HepG2 (cell line): ENCODE measurements around the gene FLYWCH1. TPM values are rescaled to one million over a fixed set of nuclear protein-coding genes. Genes with fewer than 3 reads are reported as not detected.

ENCODE experiments used
- ATAC-seq: fragments of 200-7000 bp; cut with Tn5 transposase; 3 replicates; pipeline ENCODE4 v1.9.1; 2020; ENCODE audit warnings: mild to moderate bottlenecking, moderate library complexity
- BruUV-seq: library from RNA; stranded (reverse); fragments of 400-500 nt; replicated peaks from 2 replicates; lab custom pipeline; 2021; lab: Mats Ljungman, UMichigan
- CTCF ChIA-PET: fragments of 300-600 bp; formaldehyde crosslinking; extraction: SDS; loops from one replicate; lab custom pipeline; 2021; ENCODE audit warnings: low total read pairs, inconsistent platforms, low intra/inter-chr PET ratio; lab: Yijun Ruan, JAX
- POLR2A ChIA-PET: fragments of 350-600 bp; sonication (Branson Sonifier 250); formaldehyde crosslinking; loops from one replicate; lab custom pipeline; 2020; ENCODE audit warnings: antibody characterized with exemption, inconsistent platforms; lab: Yijun Ruan, JAX
- DNase-seq: peaks from one replicate; pipeline ENCODE4 v3.0.0-alpha.2; 2015; ENCODE audit warnings: low spot score
- FAIRE-seq: peaks from 3 replicates; lab custom pipeline; 2011; peaks lifted over from hg19 to GRCh38; lab: Jason Lieb, UNC
- H2AFZ ChIP-seq: one replicate; pipeline ENCODE4 v1.6.1; 2011; ENCODE audit warnings: low read length, inconsistent platforms
- H3K27ac ChIP-seq: fragments of 300-600 bp; 3 replicates; pipeline ENCODE4 v1.8.0; 2011; ENCODE audit warnings: mixed run types, mild to moderate bottlenecking, mixed read lengths, low read length, inconsistent platforms; ENCODE audit not compliant: insufficient read depth; ENCODE audit errors: extremely low read length
- H3K27me3 ChIP-seq, 2 experiments: fragments of 200-600 bp in 1 of 2; 2 replicates in 1 of 2; 3 replicates in 1 of 2; pipeline versions ENCODE4 v1.6.0 to v1.8.0; 2011; ENCODE audit warnings: low read length in 2 of 2, mild to moderate bottlenecking in 2 of 2, moderate library complexity in 2 of 2, inconsistent platforms in 1 of 2; ENCODE audit not compliant: insufficient read depth in 2 of 2, control insufficient read depth in 1 of 2
- H3K36me3 ChIP-seq, 2 experiments: fragments of 200-600 bp in 1 of 2; replicated peaks in 1 of 2; 2 replicates in 1 of 2; 3 replicates in 1 of 2; pipeline versions ENCODE4 v1.5.1 to v1.8.0; 2011; ENCODE audit warnings: low read length in 2 of 2, inconsistent platforms in 1 of 2; ENCODE audit not compliant: insufficient read depth in 2 of 2, control insufficient read depth in 1 of 2
- H3K4me1 ChIP-seq: 2 replicates; pipeline ENCODE4 v1.5.1; 2012; ENCODE audit warnings: low read length, inconsistent platforms; ENCODE audit not compliant: insufficient read depth
- H3K4me2 ChIP-seq: 2 replicates; pipeline ENCODE4 v1.6.0; 2011; ENCODE audit warnings: low read depth, low read length, inconsistent platforms
- H3K4me3 ChIP-seq, 3 experiments: fragments of 200-600 bp in 1 of 3; sonication (generic), shearing (Covaris generic) in 1 of 3; replicated peaks in 1 of 3; 2 replicates each; pipeline ENCODE4 v1.5.1; 2011 to 2016; ENCODE audit warnings: low read length in 3 of 3, inconsistent platforms in 2 of 3, low read depth in 2 of 3, mild to moderate bottlenecking in 2 of 3, control low read depth in 1 of 3, mixed read lengths in 1 of 3; ENCODE audit not compliant: insufficient read depth in 1 of 3
- H3K79me2 ChIP-seq: one replicate; pipeline ENCODE4 v1.6.1; 2011; ENCODE audit warnings: low read length, inconsistent platforms; ENCODE audit not compliant: insufficient read depth
- H3K9ac ChIP-seq: 2 replicates; pipeline ENCODE4 v1.6.0; 2011; ENCODE audit warnings: mild to moderate bottlenecking, low read depth, low read length, inconsistent platforms; ENCODE audit not compliant: insufficient read depth
- H3K9me3 ChIP-seq: 2 replicates; pipeline ENCODE4 v1.5.1; 2012; ENCODE audit warnings: mild to moderate bottlenecking, low read length
- H4K20me1 ChIP-seq: 2 replicates; pipeline ENCODE4 v1.6.0; 2011; ENCODE audit warnings: inconsistent platforms, mild to moderate bottlenecking, low read length, moderate library complexity; ENCODE audit not compliant: insufficient read depth
- ATF1 ChIP-seq: IDR thresholded peaks from 2 replicates; pipeline ENCODE4 v1.6.1; 2016; ENCODE audit warnings: mild to moderate bottlenecking, control low read depth
- IKZF4 ChIP-seq: sonication (generic); formaldehyde crosslinking; IDR thresholded peaks from 2 replicates; pipeline ENCODE4 v1.5.1; 2020; ENCODE audit warnings: borderline replicate concordance, mild to moderate bottlenecking, low read depth, missing genetic modification reagents; ENCODE audit errors: not compliant biosample characterization
- NCOA5 ChIP-seq: sonication (generic); formaldehyde crosslinking; IDR thresholded peaks from 2 replicates; pipeline ENCODE4 v1.4.0; 2020; ENCODE audit warnings: missing genetic modification reagents
- NFE2L2 ChIP-seq: fragments of 150-350 bp; IDR thresholded peaks from 2 replicates; pipeline ENCODE4 v1.6.1; 2014; ENCODE audit warnings: low read length
- RARG ChIP-seq: sonication (generic); formaldehyde crosslinking; IDR thresholded peaks from 2 replicates; pipeline ENCODE4 v1.4.0; 2020; ENCODE audit warnings: low read depth, mild to moderate bottlenecking, missing genetic modification reagents
- RBFOX2 ChIP-seq: fragments of 200-400 bp; formaldehyde crosslinking; IDR thresholded peaks from 2 replicates; pipeline ENCODE4 v1.6.1; 2017; ENCODE audit warnings: low read depth, mild to moderate bottlenecking, low read length
- RFXAP ChIP-seq: sonication (generic); formaldehyde crosslinking; IDR thresholded peaks from 2 replicates; pipeline ENCODE4 v1.4.0; 2020; ENCODE audit warnings: missing genetic modification reagents, borderline replicate concordance
- YY1 ChIP-seq: IDR thresholded peaks from 2 replicates; pipeline ENCODE4 v1.6.1; 2011; ENCODE audit warnings: low read length, low read depth, moderate library complexity, mild to moderate bottlenecking; ENCODE audit not compliant: insufficient read depth, insufficient replicate concordance
- ZNF777 ChIP-seq: sonication (generic); formaldehyde crosslinking; IDR thresholded peaks from 2 replicates; pipeline ENCODE4 v1.4.0; 2020; ENCODE audit warnings: missing genetic modification reagents
- WGBS: methylation state at CpG from one replicate; pipeline ENCODE4 v1.1.6; 2017; ENCODE audit warnings: low lambda C conversion rate; 5-methylcytosine and 5-hydroxymethylcytosine counted together
- in situ Hi-C: cut with HindIII; loops from 2 replicates; pipeline ENCODE4 v1.10.0; 2017; ENCODE audit warnings: low pct_unique_long_range_greater_than_20kb; ENCODE audit not compliant: extremely low pct_ligation_motif_present
- intact Hi-C: fragments of 100-400 bp; cut with micrococcal nuclease; formaldehyde crosslinking; loops from one replicate; pipeline ENCODE4 v1.10.0; 2022; ENCODE audit not compliant: unreplicated experiment
- polyA plus RNA-seq, 8 experiments: library from polyadenylated mRNA; depleted of rRNA in 3 of 8; stranded (reverse) in 7 of 8; unstranded in 1 of 8; fragments of >200 nt; fragmentation: Illumina TruSeq in 4 of 8; extraction: Trizol in 4 of 8; gene quantifications; 2 replicates each; pipeline versions ENCODE4 v1.2.1 to v1.2.3, GENCODE V29; 2011 to 2016; ENCODE audit warnings: low read depth in 4 of 8, missing spikeins in 1 of 8, mixed read lengths in 1 of 8; ENCODE audit not compliant: insufficient read depth in 1 of 8
- total RNA-seq, 5 experiments: library from RNA; depleted of rRNA; stranded (reverse); fragments of >200 nt; fragmentation: Illumina TruSeq; extraction: Trizol; gene quantifications; 2 replicates each; pipeline ENCODE4 v1.2.3, GENCODE V29; 2016; ENCODE audit warnings: low read depth in 1 of 5
- TF ChIP-seq, protein P1 (sequence below): sonication (generic); formaldehyde crosslinking; IDR thresholded peaks from 2 replicates; pipeline ENCODE4 v1.4.0; 2020; ENCODE audit warnings: mild to moderate bottlenecking, missing genetic modification reagents
- TF ChIP-seq, protein P2 (sequence below): sonication (generic); formaldehyde crosslinking; IDR thresholded peaks from 2 replicates; pipeline ENCODE4 v1.4.0; 2020; ENCODE audit warnings: missing genetic modification reagents
- TF ChIP-seq, protein P3 (sequence below): sonication (generic); formaldehyde crosslinking; IDR thresholded peaks from 2 replicates; pipeline ENCODE4 v1.5.1; 2020; ENCODE audit warnings: mild to moderate bottlenecking, missing genetic modification reagents, moderate library complexity
- TF ChIP-seq, protein P4 (sequence below): sonication (generic); formaldehyde crosslinking; IDR thresholded peaks from 2 replicates; pipeline ENCODE4 v1.5.0; 2020; ENCODE audit warnings: mild to moderate bottlenecking, missing genetic modification reagents

FLYWCH1 gene
- total and polyA plus RNA-seq, 2 of the 13 experiments (the other 11 are each of a cell fraction or from before 2014, with no cell fraction given), result 7.3 to 12.4 TPM

GRCh38 chr16:2882650-2883457 is 28.9 kb upstream of the FLYWCH1 start, which contains the start of gene FLYWCH2:
Gene FLYWCH2, plus strand, starts transcription at chr16:2883215. Its CDS starts 13,235 bp downstream, at chr16:2896450.
- FAIRE-seq, result peak; percentile 96
- H3K27me3 ChIP-seq, result no peaks in the 10 kb centered on the region
- no peaks in the 10 kb centered on the region for H4K20me1 ChIP-seq
- ATAC-seq, result peak; percentile 96
- no TSS peak for BruUV-seq
- H2AFZ ChIP-seq, result peak within 1 kb of the TSS; percentile 66
- peak; percentile 96 for DNase-seq
- in situ Hi-C loops (no loop called here), intact Hi-C loops (loop anchor here (2.0 kb wide), 1 partner anchor 22 kb away; no protein-coding TSS in a partner anchor)
- WGBS, result 0% methylated on average over 26 of the region's 73 CpGs
- POLR2A ChIA-PET, result interaction anchor here (0.5 to 3.4 kb wide), 17 partner anchors 8 to 201 kb away, joined by 3 to 96 read pairs (median 6); partner anchors contain the start of genes FLYWCH1, KCTD5, SRRM2 and ZG16B
- H3K9me3 ChIP-seq, result no peaks in the 10 kb centered on the region
- H3K27ac ChIP-seq, result peak within 1 kb of the TSS; percentile 76
- peak within 1 kb of the TSS; percentile 86 to 95 (median 94) for H3K4me3 ChIP-seq
- peak within 1 kb of the TSS; percentile 79 for H3K4me2 ChIP-seq
- peak within 1 kb of the TSS; percentile 91 for H3K9ac ChIP-seq
- peaks cover 8% of the 10 kb centered on the region for H3K79me2 ChIP-seq
- CTCF ChIA-PET, result interaction anchor here (1.1 kb wide), 1 partner anchor 25 kb away, joined by 3 read pairs; no protein-coding TSS in a partner anchor
- no peaks in the 10 kb centered on the region for H3K36me3 ChIP-seq
- H3K4me1 ChIP-seq, result peaks cover 9% of the 10 kb centered on the region
- TF ChIP-seq NCOA5 (CRISPR knock-in tag), result no peak
- TF ChIP-seq, protein P1, sequence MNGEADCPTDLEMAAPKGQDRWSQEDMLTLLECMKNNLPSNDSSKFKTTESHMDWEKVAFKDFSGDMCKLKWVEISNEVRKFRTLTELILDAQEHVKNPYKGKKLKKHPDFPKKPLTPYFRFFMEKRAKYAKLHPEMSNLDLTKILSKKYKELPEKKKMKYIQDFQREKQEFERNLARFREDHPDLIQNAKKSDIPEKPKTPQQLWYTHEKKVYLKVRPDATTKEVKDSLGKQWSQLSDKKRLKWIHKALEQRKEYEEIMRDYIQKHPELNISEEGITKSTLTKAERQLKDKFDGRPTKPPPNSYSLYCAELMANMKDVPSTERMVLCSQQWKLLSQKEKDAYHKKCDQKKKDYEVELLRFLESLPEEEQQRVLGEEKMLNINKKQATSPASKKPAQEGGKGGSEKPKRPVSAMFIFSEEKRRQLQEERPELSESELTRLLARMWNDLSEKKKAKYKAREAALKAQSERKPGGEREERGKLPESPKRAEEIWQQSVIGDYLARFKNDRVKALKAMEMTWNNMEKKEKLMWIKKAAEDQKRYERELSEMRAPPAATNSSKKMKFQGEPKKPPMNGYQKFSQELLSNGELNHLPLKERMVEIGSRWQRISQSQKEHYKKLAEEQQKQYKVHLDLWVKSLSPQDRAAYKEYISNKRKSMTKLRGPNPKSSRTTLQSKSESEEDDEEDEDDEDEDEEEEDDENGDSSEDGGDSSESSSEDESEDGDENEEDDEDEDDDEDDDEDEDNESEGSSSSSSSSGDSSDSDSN, result peak; percentile 88
- peak; percentile 93 for TF ChIP-seq ZNF777 (CRISPR knock-in tag)
- TF ChIP-seq, protein P2, sequence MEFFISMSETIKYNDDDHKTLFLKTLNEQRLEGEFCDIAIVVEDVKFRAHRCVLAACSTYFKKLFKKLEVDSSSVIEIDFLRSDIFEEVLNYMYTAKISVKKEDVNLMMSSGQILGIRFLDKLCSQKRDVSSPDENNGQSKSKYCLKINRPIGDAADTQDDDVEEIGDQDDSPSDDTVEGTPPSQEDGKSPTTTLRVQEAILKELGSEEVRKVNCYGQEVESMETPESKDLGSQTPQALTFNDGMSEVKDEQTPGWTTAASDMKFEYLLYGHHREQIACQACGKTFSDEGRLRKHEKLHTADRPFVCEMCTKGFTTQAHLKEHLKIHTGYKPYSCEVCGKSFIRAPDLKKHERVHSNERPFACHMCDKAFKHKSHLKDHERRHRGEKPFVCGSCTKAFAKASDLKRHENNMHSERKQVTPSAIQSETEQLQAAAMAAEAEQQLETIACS (CRISPR knock-in tag), result peak; percentile 43; the same call in 1 of the 2 replicates
- TF ChIP-seq IKZF4 (CRISPR knock-in tag), result peak; percentile 43
- TF ChIP-seq ATF1, result peak; percentile 64; the same call in 1 of the 2 replicates
- TF ChIP-seq, protein P3, sequence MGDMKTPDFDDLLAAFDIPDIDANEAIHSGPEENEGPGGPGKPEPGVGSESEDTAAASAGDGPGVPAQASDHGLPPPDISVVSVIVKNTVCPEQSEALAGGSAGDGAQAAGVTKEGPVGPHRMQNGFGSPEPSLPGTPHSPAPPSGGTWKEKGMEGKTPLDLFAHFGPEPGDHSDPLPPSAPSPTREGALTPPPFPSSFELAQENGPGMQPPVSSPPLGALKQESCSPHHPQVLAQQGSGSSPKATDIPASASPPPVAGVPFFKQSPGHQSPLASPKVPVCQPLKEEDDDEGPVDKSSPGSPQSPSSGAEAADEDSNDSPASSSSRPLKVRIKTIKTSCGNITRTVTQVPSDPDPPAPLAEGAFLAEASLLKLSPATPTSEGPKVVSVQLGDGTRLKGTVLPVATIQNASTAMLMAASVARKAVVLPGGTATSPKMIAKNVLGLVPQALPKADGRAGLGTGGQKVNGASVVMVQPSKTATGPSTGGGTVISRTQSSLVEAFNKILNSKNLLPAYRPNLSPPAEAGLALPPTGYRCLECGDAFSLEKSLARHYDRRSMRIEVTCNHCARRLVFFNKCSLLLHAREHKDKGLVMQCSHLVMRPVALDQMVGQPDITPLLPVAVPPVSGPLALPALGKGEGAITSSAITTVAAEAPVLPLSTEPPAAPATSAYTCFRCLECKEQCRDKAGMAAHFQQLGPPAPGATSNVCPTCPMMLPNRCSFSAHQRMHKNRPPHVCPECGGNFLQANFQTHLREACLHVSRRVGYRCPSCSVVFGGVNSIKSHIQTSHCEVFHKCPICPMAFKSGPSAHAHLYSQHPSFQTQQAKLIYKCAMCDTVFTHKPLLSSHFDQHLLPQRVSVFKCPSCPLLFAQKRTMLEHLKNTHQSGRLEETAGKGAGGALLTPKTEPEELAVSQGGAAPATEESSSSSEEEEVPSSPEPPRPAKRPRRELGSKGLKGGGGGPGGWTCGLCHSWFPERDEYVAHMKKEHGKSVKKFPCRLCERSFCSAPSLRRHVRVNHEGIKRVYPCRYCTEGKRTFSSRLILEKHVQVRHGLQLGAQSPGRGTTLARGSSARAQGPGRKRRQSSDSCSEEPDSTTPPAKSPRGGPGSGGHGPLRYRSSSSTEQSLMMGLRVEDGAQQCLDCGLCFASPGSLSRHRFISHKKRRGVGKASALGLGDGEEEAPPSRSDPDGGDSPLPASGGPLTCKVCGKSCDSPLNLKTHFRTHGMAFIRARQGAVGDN (CRISPR knock-in tag), result peak; percentile 83
- TF ChIP-seq NFE2L2, result no peak
- TF ChIP-seq RFXAP, result peak; percentile 58; the same call in 1 of the 2 replicates
- TF ChIP-seq RBFOX2, result peak; percentile 86
- peak; percentile 12 for TF ChIP-seq YY1
- peak; percentile 80; the same call in 1 of the 2 replicates for TF ChIP-seq RARG (CRISPR knock-in tag)
- TF ChIP-seq, protein P4, sequence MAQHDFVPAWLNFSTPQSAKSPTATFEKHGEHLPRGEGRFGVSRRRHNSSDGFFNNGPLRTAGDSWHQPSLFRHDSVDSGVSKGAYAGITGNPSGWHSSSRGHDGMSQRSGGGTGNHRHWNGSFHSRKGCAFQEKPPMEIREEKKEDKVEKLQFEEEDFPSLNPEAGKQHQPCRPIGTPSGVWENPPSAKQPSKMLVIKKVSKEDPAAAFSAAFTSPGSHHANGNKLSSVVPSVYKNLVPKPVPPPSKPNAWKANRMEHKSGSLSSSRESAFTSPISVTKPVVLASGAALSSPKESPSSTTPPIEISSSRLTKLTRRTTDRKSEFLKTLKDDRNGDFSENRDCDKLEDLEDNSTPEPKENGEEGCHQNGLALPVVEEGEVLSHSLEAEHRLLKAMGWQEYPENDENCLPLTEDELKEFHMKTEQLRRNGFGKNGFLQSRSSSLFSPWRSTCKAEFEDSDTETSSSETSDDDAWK, result no peak
